GM21825 (cell line): ENCODE measurements around the gene KCNK16.

Source experiments
- ATAC-seq: cut with Tn5 transposase; IDR thresholded peaks from one replicate; pipeline ENCODE4 v1.9.1; 2021; ENCODE audit warnings: mild to moderate bottlenecking, moderate library complexity; ENCODE audit not compliant: unreplicated experiment

KCNK16 gene

DNA sequence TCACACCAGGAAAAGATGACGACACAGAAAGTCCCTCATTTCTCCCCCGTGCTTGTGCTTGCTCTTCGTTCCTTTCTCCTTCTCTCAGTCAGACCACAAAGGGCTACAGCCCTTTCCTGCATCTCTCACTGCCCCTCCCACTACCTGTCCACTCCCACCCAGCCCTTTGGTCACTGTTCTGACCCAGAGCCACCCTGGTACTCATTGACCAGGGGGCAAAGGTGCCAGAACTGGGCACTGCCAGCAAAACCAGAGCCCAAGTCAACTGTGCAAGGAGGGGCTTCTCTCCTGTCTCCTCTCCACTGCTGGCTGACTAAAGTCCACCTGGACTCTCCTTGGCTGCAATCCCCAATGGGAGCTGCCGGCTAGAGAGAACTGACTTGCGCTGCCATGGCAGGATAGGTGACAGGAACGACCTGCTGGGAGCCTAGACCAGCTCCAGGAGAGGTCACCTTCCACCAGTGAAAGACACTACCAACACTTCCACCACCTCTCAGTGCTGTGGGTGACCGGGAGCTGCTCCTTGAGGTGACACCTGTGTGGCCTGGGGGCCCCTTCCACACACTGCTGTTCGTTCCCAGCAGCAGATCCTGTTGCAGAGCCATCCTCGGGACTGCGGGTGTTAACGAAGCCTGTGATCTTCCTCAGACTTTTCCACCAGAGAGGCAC, 41.1 kb downstream of the KCNK16 start:
- no peak for ATAC-seq

DNA sequence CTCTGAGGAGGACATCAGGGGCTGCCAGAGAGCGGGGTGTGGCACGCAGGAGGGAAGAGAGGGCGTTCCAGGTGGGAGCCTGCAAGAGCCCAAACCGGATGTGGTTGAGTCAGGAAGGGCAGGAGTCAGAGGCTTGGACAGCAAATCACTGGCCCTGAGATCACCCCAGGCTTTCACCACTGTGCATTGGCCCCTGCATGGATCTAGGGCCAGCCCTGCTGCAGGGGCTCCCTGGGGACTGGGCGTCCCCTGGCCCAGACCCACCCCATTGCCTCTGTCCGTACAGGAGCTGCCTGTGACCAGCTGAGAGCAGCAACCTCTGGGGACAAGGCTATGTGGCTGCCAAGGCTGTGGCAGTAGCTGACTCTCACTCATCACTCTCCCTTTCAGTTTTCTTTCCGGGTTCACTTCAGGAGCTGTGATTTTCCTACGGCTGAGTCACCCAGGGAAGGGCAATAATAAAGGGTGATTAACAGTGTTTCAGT, 42.2 kb downstream of the KCNK16 start:
- ATAC-seq: no peak

- no peak for ATAC-seq
Observed at GRCh38 chr6:39279539-39279938, 43.0 kb downstream of the KCNK16 start.

DNA sequence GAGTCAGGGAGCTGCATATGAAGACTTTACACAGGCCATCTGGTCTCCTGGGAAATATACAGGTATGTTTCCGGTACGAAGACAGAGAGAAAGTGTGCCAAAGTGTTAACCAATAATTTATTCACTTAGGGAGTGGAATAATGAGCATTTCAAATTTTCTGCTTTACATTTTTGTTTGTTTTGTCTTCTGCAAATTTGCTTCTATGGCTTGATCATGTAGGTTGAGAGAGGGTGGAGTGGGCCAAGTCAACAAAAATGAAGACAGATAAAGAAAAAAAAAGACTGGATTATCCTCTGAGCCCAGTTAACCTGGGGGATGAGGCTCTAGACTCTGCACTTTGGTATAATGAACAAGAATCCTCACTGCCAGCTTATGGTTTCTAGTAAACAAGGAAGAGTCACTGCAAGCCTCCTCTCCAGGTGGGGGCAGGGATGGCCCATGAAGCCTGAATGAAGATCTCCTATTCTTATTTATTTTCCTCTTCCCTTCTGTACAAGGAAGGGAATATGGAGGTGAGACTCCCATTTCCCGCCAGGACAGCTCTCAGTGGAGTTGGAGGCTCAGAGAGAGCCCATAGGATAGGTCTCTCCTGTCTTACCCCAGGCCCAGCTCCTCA, 46.0 kb downstream of the KCNK16 start:
- ATAC-seq: no peak

GRCh38 chr6:39274903-39275302, 47.6 kb downstream of the KCNK16 start:
- ATAC-seq: no peak

GRCh38 chr6:39274471-39274870, 48.0 kb downstream of the KCNK16 start:
- ATAC-seq: no peak

DNA sequence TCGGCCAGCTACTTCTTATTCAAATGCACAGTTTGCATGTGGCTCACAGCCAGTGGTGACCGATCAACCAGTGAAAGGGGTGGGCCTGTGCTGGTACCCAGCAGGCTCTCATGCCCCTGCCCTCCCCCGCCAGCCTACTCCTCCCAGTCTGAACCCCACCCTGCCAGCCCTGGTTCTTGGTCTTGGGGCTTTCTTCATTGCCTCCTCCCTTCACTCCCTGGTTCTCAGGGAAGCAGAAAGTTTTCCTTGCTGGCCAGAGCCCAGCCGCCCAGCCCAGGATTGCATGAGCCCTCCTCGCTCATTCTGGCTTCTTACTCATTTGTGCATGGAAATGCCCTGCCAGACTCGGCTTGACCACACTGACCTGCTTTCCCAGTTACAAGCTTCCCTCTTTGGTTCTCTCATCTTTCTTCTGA, 49.1 kb downstream of the KCNK16 start:
- no peak for ATAC-seq

DNA sequence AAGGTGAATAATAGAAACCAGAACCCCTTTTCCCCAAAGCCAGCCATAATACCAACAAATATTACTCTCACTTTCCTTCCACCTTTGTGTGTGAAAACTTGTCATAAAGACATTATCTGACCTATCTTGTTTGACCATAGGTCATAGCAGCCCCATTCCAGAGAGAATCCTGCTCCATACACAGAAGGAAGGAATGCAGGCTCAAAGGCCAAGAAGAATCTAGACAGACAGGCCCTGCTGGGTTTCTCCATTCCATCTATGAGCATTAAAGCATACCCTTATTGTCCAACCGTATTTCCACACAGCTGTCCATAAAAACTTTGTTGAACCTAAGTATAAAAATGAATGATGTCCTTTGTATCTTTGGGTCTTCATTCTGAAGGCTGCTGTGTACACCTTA, 52.5 kb downstream of the KCNK16 start:
- no peak for ATAC-seq

GRCh38 chr6:39268721-39269120, 53.8 kb downstream of the KCNK16 start:
- no peak for ATAC-seq

- ATAC-seq: no peak
Observed at GRCh38 chr6:39268171-39268570, 54.3 kb downstream of the KCNK16 start.

- ATAC-seq: no peak
Observed at GRCh38 chr6:39266782-39267355, 55.6 kb downstream of the KCNK16 start.

- ATAC-seq: no peak
Observed at GRCh38 chr6:39266375-39266774, 56.1 kb downstream of the KCNK16 start.
